ENCODE data around the gene OSBP2. TPM values are rescaled to one million over a fixed set of nuclear protein-coding genes. Genes with fewer than 3 reads are reported as not detected.

The OSBP2 gene
- total and polyA plus RNA-seq, 10 of the 15 experiments (the other 5 are each of a cell fraction or from before 2014, with no cell fraction given) = 0.11 to 7.7 (median 3.6) TPM

- TF ChIP-seq GABPA (IDR thresholded peaks at IDR 0.05; ENCODE audit: low read depth) = no peak
- TF ChIP-seq RAD51 (IDR thresholded peaks at IDR 0.05) = no peak
- TF ChIP-seq SMAD5 (IDR thresholded peaks at IDR 0.05; ENCODE audit: low read depth) = no peak
- TF ChIP-seq YY1 (IDR thresholded peaks at IDR 0.05; ENCODE audit: low read depth, low read length) = peak; percentile 89
- no peak for TF ChIP-seq NFIC (IDR thresholded peaks at IDR 0.05; ENCODE audit: low read depth, low read length)
- no peak for TF ChIP-seq ATF7 (IDR thresholded peaks at IDR 0.05; ENCODE audit: low read depth)
- no peak for TF ChIP-seq SREBF2 (IDR thresholded peaks at IDR 0.05; ENCODE audit: low read length)
- TF ChIP-seq MYB (IDR thresholded peaks at IDR 0.05; ENCODE audit: borderline replicate concordance, low read depth, low read length) = no peak
- no peak for TF ChIP-seq PRDM15 (CRISPR knock-in tag; IDR thresholded peaks at IDR 0.05)
- no peak for TF ChIP-seq ZNF592 (IDR thresholded peaks at IDR 0.05)
- TF ChIP-seq BCL11A (IDR thresholded peaks at IDR 0.05; ENCODE audit: low read depth, low read length) = no peak
- TF ChIP-seq E2F8 (IDR thresholded peaks at IDR 0.05; ENCODE audit: low read depth, partially characterized antibody) = no peak
- TF ChIP-seq ATF2 (IDR thresholded peaks at IDR 0.05; ENCODE audit: low read length) = no peak
- no peak for TF ChIP-seq ZNF207 (IDR thresholded peaks at IDR 0.05; ENCODE audit: borderline replicate concordance)
- TF ChIP-seq BHLHE40 (IDR thresholded peaks at IDR 0.05; ENCODE audit: borderline replicate concordance in 1 of 2, low read depth in 2 of 2, low read length in 1 of 2) = peak in 1 of 2 experiments; percentile 36; a peak in 1 of 4 replicates
- TF ChIP-seq LARP7 (IDR thresholded peaks at IDR 0.05) = no peak; the same call in 1 of the 2 replicates
These were observed 26.9 kb upstream of the OSBP2 start, which contains the start of gene DUSP18 (continued) for GRCh38 chr22:30667494-30668385.
